ENCODE measurements around the gene MRPL24. TPM values are rescaled to one million over a fixed set of nuclear protein-coding genes. Genes with fewer than 3 reads are reported as not detected.

MRPL24 gene
- total RNA-seq, result 100 to 1,000 TPM in 1 of 2 experiments, 10 to 100 TPM in 1; 91.1 to 114 TPM

DNA sequence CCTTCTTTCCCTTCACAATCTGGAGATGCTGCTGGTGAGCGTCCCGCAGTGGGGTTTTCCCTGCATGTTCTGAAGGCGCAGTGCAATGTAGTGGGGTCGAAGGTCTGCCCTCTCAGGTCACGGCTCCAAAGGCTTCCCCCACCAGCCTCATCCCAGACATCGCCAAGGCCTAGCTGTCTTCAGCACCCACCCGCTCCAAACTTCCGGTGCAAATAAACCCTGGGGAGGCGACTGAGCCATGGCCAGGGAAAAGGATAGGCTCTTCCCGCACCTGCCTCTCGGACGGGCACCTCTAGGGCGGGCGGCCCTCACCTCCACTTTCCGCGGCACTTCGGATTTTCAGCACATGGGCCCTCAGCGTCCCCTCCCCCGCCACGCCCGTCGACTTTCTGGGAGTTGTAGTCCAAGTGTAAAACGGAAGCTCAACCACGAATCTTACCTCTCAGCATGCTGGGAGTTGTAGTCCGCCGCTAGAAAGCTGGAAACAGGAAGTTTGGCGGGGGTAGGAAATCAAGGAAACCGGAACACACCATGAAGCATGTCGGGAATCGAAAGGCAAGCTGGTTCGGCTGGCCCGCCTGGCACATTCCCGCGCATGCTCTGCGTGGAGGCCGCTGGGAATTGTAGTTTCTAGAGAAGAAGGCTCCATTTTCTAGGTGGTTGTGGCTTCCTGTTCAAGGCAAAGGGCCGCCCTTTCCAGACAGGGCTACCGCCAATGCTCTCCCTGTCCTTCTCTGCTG, at the start of gene MRPL24:
MRPL24 (minus strand) TSS at position 348 of the 740 bp plus-strand sequence. CDS start 2,384 bp downstream, outside the sequence.
- Mint-ChIP-seq H3K4me1 (ENCODE audit: low read depth) (peaks cover 39% of the 10 kb centered on the region), H3K36me3 (ENCODE audit: low read depth) (peaks cover 58% of the 10 kb centered on the region)
- intact Hi-C loops (cut with micrococcal nuclease), result loop anchor here (1.0 to 10.0 kb wide), 5 partner anchors 10 to 236 kb away; partner anchors contain the start of genes HDGF, ISG20L2, MEF2D and METTL25B

DNA sequence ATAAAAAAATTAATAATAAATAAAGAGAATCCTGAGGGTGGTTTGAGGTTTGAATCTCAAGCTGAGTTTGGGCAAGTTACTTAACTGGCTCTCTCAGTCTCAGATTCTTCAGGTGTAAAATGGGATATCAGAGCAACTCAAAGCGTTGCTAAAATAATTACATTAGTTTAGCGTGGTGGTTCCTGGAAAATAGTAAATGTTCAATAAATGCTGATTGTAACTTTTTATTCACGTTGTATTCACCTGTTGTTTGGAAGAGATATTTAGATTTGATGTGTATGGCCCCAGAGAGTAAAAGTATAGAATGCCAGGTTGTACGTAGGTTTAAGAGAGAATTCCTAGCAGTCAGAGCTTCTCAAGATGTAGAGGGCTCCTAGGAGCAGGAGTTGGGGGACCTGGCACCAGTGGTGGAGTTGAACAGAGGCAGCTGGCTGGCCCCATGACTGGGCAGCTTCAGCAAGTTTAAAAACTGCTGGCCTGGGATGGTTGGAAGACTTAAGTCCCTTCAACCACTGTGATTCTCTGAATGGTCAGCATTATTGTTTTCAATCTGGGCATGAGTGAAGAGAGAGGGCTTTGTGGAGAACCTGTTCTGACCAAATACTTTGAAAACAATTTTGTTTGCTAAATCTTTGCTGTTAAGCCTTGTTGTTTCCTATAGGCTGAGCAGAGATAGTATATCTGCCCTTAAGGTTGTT, 48.9 kb upstream of the MRPL24 start:
- Mint-ChIP-seq H3K4me3 (no peak overlapping the region), H3K27ac (no peak overlapping the region), H3K36me3 (ENCODE audit: low read depth) (peaks cover 42% of the 10 kb centered on the region), H3K9me3 (no peaks in the 10 kb centered on the region), H3K27me3 (ENCODE audit: low read depth) (no peaks in the 10 kb centered on the region), H3K4me1 (ENCODE audit: low read depth) (no peaks in the 10 kb centered on the region)
- CTCF ChIA-PET, result interaction anchor here (0.9 to 3.6 kb wide), 4 partner anchors 24 to 102 kb away, joined by 3 to 13 read pairs (median 6); partner anchors contain the start of gene NTRK1
- intact Hi-C loops (cut with micrococcal nuclease), result no loop called here
- DNase-seq, result no peak

More for the DNA sequence above, at the start of gene MRPL24:
- CTCF ChIA-PET, result interaction anchor here (0.6 to 2.6 kb wide), 9 partner anchors 10 to 132 kb away, joined by 3 to 15 read pairs (median 3); partner anchors contain the start of genes HDGF, ISG20L2, METTL25B and PRCC
- H3K4me3 Mint-ChIP-seq, result peak within 1 kb of the TSS; percentile 98
- H3K9me3 Mint-ChIP-seq, result no peaks in the 10 kb centered on the region
- H3K27me3 Mint-ChIP-seq (ENCODE audit: low read depth), result no peaks in the 10 kb centered on the region
- peak; percentile 99 for DNase-seq
- H3K27ac Mint-ChIP-seq, result peak within 1 kb of the TSS; percentile 98

DNA sequence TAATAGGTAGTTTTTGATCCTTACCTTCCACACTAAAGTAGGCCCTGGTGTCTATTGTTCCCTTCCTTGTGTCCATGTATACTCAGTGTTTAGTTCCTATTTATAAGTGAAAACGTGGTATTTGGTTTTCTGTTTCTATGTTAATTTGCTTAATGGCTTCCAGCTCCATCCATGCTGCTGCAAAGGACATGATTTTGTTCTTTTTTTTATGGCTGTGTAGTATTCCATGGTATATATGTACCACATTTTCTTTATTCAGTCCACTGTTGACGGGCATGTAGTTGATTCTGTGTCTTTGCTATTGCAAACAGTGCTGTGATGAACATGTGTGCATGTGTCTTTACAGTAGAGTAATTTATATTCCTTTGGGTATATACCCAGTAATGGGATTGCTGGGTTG, 47.2 kb upstream of the MRPL24 start:
- Mint-ChIP-seq H3K27ac (no peak overlapping the region), H3K4me3 (no peak overlapping the region), H3K27me3 (ENCODE audit: low read depth) (no peaks in the 10 kb centered on the region), H3K9me3 (no peaks in the 10 kb centered on the region), H3K4me1 (ENCODE audit: low read depth) (no peaks in the 10 kb centered on the region), H3K36me3 (ENCODE audit: low read depth) (peaks cover 36% of the 10 kb centered on the region)
- CTCF ChIA-PET, result interaction anchor here (0.6 to 1.2 kb wide), 3 partner anchors 8 to 62 kb away, joined by 3 to 4 read pairs (median 3); no protein-coding TSS in a partner anchor
- DNase-seq, result no peak
- intact Hi-C loops (cut with micrococcal nuclease), result no loop called here

DNA sequence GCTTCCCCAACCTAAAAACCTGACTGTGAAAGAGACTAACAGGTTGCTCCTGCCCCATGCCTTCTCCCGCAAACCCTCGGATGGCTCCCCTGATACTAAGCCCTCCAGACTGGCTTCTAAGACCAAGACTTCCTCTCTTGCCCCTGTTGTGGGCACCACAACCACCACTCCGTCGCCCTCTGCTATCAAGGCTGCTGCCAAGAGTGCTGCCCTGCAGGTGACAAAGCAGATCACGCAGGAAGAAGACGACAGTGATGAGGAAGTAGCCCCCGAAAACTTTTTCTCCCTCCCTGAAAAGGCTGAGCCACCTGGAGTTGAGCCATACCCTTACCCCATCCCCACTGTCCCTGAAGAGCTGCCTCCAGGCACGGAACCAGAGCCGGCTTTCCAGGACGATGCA, 45.8 kb upstream of the MRPL24 start:
- H3K4me1 Mint-ChIP-seq (ENCODE audit: low read depth), result peaks cover 3% of the 10 kb centered on the region
- intact Hi-C loops (cut with micrococcal nuclease), result no loop called here
- peak overlapping the region; percentile 10 for H3K27ac Mint-ChIP-seq
- H3K27me3 Mint-ChIP-seq (ENCODE audit: low read depth), result no peaks in the 10 kb centered on the region
- no peaks in the 10 kb centered on the region for H3K9me3 Mint-ChIP-seq
- no peak for DNase-seq
- peaks cover 41% of the 10 kb centered on the region for H3K36me3 Mint-ChIP-seq (ENCODE audit: low read depth)
- H3K4me3 Mint-ChIP-seq, result no peak overlapping the region
- CTCF ChIA-PET, result interaction anchor here (0.7 to 1.4 kb wide), 3 partner anchors 17 to 97 kb away, joined by 3 to 5 read pairs (median 4); no protein-coding TSS in a partner anchor

DNA sequence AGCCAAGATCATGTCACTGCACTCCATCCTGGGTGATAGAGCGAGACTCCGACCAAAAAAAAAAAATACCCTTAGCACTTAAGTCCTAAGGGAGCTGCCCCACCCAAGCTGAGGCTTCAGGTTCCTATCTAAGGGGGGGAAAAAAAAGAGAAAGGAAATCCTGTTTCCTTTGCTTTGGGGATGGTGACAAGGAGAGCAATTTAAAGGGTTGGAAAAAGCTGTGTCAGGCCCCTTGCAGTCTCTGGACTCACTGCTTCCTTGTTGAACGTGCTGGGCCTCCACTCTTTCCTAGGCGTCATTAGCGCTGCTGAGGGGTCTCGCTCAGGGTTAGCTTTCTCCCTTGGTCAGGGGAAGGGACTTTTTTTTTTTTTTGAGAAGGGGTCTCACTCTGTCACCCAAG, 44.6 kb upstream of the MRPL24 start:
- Mint-ChIP-seq H3K4me3 (no peak overlapping the region), H3K27me3 (ENCODE audit: low read depth) (no peaks in the 10 kb centered on the region), H3K4me1 (ENCODE audit: low read depth) (peaks cover 10% of the 10 kb centered on the region), H3K9me3 (no peaks in the 10 kb centered on the region), H3K27ac (no peak overlapping the region), H3K36me3 (ENCODE audit: low read depth) (peaks cover 40% of the 10 kb centered on the region)
- DNase-seq, result no peak
- intact Hi-C loops (cut with micrococcal nuclease), result no loop called here
- CTCF ChIA-PET, result interaction anchor here (0.6 to 2.2 kb wide), 7 partner anchors 16 to 108 kb away, joined by 3 to 13 read pairs (median 3); partner anchors contain the start of gene NES

DNA sequence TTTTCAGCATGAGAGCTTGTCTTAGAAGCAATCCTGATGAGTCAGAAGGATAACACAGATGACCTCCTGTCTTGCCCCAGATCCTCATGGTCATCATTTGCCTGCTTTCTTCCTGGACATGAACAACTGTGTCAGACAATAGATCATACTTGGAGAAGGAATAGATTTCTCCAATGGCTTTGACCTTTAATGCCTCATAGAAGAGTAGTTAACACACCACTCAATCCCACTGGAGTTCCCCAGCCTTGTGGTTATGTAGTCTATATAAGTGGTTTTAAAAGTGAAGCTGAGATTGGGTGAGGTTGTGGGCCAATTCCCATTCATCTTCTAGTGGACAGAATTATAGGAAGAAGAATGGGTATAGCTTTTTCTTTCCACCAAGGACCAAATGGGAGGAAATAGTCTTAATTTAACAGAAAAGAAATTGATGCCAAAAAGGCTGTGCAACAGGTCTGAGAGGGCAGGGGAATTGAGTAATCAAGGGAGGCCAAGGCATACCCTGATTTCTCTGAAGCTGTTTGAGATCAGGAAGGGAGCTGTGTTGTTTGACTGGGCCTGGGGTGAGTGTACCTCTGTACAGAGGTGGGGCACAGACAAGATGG, 40.8 kb upstream of the MRPL24 start:
- Mint-ChIP-seq H3K27me3 (ENCODE audit: low read depth) (no peaks in the 10 kb centered on the region), H3K36me3 (ENCODE audit: low read depth) (peaks cover 22% of the 10 kb centered on the region), H3K9me3 (no peaks in the 10 kb centered on the region), H3K4me3 (no peak overlapping the region), H3K27ac (no peak overlapping the region), H3K4me1 (ENCODE audit: low read depth) (peaks cover 23% of the 10 kb centered on the region)
- CTCF ChIA-PET, result interaction anchor here (1.0 to 1.8 kb wide), 6 partner anchors 26 to 109 kb away, joined by 3 to 6 read pairs (median 5); partner anchors contain the start of gene NTRK1
- intact Hi-C loops (cut with micrococcal nuclease), result no loop called here
- DNase-seq, result no peak

DNA sequence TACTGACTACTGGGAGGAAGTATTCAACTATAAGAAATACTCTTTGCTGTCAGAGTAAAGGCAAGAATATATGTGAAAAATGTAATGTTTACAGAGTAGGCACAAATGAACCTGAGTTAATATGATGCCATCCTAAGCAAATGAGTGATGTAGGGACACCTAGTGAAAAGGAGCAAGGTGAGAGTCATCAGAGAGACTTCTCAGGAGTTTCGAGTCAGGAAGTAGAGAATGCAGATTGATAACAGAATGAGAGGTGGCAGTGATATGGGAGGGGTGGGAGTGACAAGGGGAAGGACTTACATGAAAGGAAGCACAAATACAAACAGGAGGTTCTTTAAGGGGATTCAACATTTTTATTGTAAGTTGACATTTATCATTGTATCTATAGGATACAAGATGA, 36.7 kb upstream of the MRPL24 start:
- peaks cover 19% of the 10 kb centered on the region for H3K36me3 Mint-ChIP-seq (ENCODE audit: low read depth)
- H3K9me3 Mint-ChIP-seq, result no peaks in the 10 kb centered on the region
- CTCF ChIA-PET, result interaction anchor here (2.6 kb wide), 1 partner anchor 51 kb away, joined by 16 read pairs; no protein-coding TSS in a partner anchor
- peaks cover 51% of the 10 kb centered on the region for H3K4me1 Mint-ChIP-seq (ENCODE audit: low read depth)
- H3K4me3 Mint-ChIP-seq, result no peak overlapping the region
- H3K27me3 Mint-ChIP-seq (ENCODE audit: low read depth), result no peaks in the 10 kb centered on the region
- no peak overlapping the region for H3K27ac Mint-ChIP-seq
- DNase-seq, result no peak
- intact Hi-C loops (cut with micrococcal nuclease), result no loop called here

DNA sequence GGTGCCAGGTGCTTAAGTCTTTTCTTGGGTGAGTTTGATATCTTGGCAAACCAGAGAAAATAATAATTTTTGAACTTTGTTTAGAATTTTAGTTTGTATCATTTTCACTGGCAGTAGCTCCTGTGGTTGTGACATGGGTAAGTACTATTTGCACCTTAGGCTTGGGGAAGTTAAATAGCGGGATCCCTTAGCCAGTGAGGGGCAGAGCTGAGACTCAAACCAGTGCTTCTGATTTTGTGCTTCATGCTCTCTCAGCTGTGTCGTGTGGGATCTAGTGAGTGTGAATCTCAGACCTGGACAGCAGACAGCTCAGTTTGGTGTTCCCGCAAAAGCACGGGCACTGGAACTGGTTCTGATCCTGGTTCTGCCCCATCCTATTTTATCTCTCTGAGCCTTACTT, 36.1 kb upstream of the MRPL24 start:
- intact Hi-C loops (cut with micrococcal nuclease), result no loop called here
- CTCF ChIA-PET, result interaction anchor here (2.6 kb wide), 1 partner anchor 51 kb away, joined by 16 read pairs; no protein-coding TSS in a partner anchor
- no peaks in the 10 kb centered on the region for H3K9me3 Mint-ChIP-seq
- H3K27ac Mint-ChIP-seq, result no peak overlapping the region
- peaks cover 13% of the 10 kb centered on the region for H3K36me3 Mint-ChIP-seq (ENCODE audit: low read depth)
- no peaks in the 10 kb centered on the region for H3K27me3 Mint-ChIP-seq (ENCODE audit: low read depth)
- H3K4me3 Mint-ChIP-seq, result no peak overlapping the region
- DNase-seq, result no peak
- peaks cover 58% of the 10 kb centered on the region for H3K4me1 Mint-ChIP-seq (ENCODE audit: low read depth)

DNA sequence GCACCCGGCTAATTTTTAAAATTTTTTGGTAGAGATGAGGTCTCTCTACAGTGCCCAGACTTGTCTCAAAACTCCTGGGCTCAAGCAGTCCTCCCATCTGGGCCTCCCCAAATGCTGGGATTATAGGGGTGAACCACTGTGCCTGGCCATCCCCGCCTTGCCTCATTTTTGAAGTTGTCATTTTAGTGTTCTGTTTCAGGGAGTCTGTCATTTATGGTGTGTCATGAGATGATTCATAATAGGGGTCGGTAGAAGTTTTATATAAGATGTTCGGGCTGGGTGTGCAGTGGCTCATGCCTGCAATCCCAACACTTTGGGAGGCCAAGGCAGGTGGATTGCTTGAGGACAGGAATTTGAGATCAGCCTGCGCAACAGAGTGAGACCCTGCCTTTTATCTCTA, 34.9 kb upstream of the MRPL24 start:
- Mint-ChIP-seq H3K9me3 (no peaks in the 10 kb centered on the region), H3K27me3 (ENCODE audit: low read depth) (no peaks in the 10 kb centered on the region), H3K4me1 (ENCODE audit: low read depth) (peaks cover 55% of the 10 kb centered on the region), H3K4me3 (no peak overlapping the region), H3K36me3 (ENCODE audit: low read depth) (peaks cover 13% of the 10 kb centered on the region), H3K27ac (no peak overlapping the region)
- peak; percentile 21 for DNase-seq
- intact Hi-C loops (cut with micrococcal nuclease), result no loop called here
- CTCF ChIA-PET, result interaction anchor here (0.9 to 2.6 kb wide), 3 partner anchors 19 to 86 kb away, joined by 4 to 16 read pairs (median 5); no protein-coding TSS in a partner anchor

DNA sequence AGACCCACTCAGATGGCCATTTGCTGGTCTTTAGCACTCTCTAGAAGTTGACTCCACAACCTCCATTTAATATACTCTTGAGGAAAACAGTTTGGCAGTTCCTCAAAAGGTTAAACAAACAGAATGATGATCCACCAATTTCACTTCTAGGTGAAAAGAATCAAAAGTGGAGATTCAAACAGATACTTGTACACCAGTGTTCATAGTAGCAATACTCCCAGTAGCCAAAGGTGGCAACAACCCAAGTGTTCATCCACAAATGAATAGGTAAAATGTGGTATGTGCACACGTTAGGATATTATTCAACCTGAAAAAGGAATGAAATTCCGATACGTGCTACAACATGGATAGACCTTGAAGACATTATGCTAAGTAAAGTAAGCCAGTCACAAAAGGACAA, 32.7 kb upstream of the MRPL24 start:
- DNase-seq, result no peak
- no peaks in the 10 kb centered on the region for H3K9me3 Mint-ChIP-seq
- peaks cover 75% of the 10 kb centered on the region for H3K4me1 Mint-ChIP-seq (ENCODE audit: low read depth)
- H3K27ac Mint-ChIP-seq, result no peak overlapping the region
- peaks cover 26% of the 10 kb centered on the region for H3K36me3 Mint-ChIP-seq (ENCODE audit: low read depth)
- H3K4me3 Mint-ChIP-seq, result no peak overlapping the region
- intact Hi-C loops (cut with micrococcal nuclease), result no loop called here
- H3K27me3 Mint-ChIP-seq (ENCODE audit: low read depth), result no peaks in the 10 kb centered on the region
- CTCF ChIA-PET, result interaction anchor here (8.7 kb wide), 1 partner anchor 47 kb away, joined by 124 read pairs; the partner anchor contains the start of genes ISG20L2 and METTL25B

DNA sequence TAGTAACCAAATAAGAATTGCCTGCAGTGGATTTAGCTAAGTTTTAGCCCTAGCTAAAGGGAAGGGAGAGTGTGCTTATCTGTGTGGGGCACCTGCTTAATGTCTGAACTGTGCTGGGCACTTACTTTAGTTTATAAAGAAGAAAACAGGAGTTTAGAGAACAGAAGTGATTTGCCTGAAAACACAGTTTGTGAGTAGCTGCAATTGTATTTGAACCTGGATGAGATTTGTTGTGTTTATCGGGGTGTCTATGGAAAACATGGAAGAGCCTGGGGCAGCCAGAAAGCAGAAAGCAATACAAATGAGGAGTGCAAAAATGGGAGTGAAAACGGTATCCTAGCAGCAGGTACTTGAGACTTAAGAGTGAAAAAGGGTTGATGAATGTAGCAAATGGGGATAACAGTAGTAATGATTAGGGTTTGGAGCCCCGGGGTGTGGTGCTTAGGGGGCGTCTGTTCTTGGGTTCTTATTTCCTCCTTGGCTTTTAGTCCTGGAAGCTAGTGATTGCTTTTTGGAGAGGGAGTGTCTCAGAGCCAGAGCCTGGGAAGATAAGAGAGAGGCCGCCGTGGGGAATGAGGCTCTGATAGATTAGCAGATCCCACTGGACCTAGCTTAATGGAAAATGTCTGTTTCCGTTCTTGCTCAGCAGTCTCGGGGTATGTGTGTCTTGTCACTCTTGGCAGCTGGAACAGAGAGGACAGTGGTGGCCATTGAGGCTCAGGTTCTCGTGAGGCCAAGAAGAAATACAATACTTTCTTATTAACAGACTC, 32.0 kb upstream of the MRPL24 start:
- intact Hi-C loops (cut with micrococcal nuclease), result no loop called here
- H3K36me3 Mint-ChIP-seq (ENCODE audit: low read depth), result peaks cover 29% of the 10 kb centered on the region
- H3K4me1 Mint-ChIP-seq (ENCODE audit: low read depth), result peaks cover 75% of the 10 kb centered on the region
- no peaks in the 10 kb centered on the region for H3K9me3 Mint-ChIP-seq
- DNase-seq, result no peak
- no peak overlapping the region for H3K27ac Mint-ChIP-seq
- CTCF ChIA-PET, result interaction anchor here (0.6 to 8.7 kb wide), 3 partner anchors 18 to 92 kb away, joined by 3 to 124 read pairs (median 4); partner anchors contain the start of genes ISG20L2 and METTL25B
- no peaks in the 10 kb centered on the region for H3K27me3 Mint-ChIP-seq (ENCODE audit: low read depth)
- H3K4me3 Mint-ChIP-seq, result no peak overlapping the region

All from activated naive CD4-positive, alpha-beta T cell treated with anti-CD3 and anti-CD28 coated beads for 36 hours (primary cell).